HUES48 (cell line): ENCODE measurements around the gene OR51B2.
"Not testable (repeated sequence)": the region's sequence is repeated elsewhere in the genome, so short reads cannot be mapped to it uniquely, and the experiment has no call there.

ENCODE experiments used
- H3K27ac ChIP-seq: one replicate; pipeline ENCODE4 v1.7.0; 2013; ENCODE audit warnings: low read depth, low read length, inconsistent platforms
- H3K27me3 ChIP-seq: 2 replicates; pipeline ENCODE4 v1.6.1; 2013; ENCODE audit warnings: mild to moderate bottlenecking, low read length; ENCODE audit not compliant: control insufficient read depth, insufficient read depth
- H3K36me3 ChIP-seq: 2 replicates; pipeline ENCODE4 v1.6.1; 2013; ENCODE audit warnings: low read length; ENCODE audit not compliant: control insufficient read depth, insufficient read depth
- H3K4me1 ChIP-seq: 2 replicates; pipeline ENCODE4 v1.6.1; 2013; ENCODE audit warnings: mild to moderate bottlenecking, low read length; ENCODE audit not compliant: control insufficient read depth, insufficient read depth
- H3K4me3 ChIP-seq: 2 replicates; pipeline ENCODE4 v1.5.1; 2013; ENCODE audit warnings: mild to moderate bottlenecking, low read depth, low read length
- H3K9ac ChIP-seq: 2 replicates; pipeline ENCODE4 v1.6.1; 2013; ENCODE audit warnings: mild to moderate bottlenecking, low read depth, low read length, moderate library complexity
- H3K9me3 ChIP-seq: 2 replicates; pipeline ENCODE4 v1.6.1; 2013; ENCODE audit warnings: low read length; ENCODE audit not compliant: control insufficient read depth, insufficient read depth

OR51B2 gene

GRCh38 chr11:5349550-5349949 lies 25.5 kb upstream of the OR51B2 start:
- no peaks in the 10 kb centered on the region for H3K9me3 ChIP-seq
- no peak overlapping the region for H3K4me3 ChIP-seq
- H3K36me3 ChIP-seq = no peaks in the 10 kb centered on the region
- no peaks in the 10 kb centered on the region for H3K27me3 ChIP-seq
- no peak overlapping the region for H3K9ac ChIP-seq
- H3K27ac ChIP-seq = no peak overlapping the region
- peaks cover 9% of the 10 kb centered on the region for H3K4me1 ChIP-seq

- Histone ChIP-seq H3K9me3 (no peaks in the 10 kb centered on the region), H3K4me1 (peaks cover 9% of the 10 kb centered on the region)
Observed at GRCh38 chr11:5348551-5349194, 24.6 kb upstream of the OR51B2 start.

DNA sequence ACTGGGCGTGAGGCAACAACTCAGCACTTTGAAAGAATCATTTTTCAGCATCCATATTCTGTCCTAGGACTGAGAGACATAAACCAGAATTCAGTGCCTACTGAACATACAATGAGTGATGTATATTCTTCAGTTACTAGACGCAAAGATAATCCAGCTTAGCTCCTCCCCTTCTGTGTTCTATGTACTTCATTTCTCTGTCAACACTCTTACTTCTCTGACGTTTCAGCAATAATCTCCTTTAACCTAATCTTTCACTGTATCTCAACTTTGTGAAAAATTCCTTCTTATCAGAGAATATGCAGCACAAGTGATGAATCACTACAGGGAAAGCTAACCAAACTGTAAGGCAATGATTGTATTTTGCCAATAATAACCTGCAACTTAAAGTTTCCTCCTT lies 21.7 kb upstream of the OR51B2 start:
- no peaks in the 10 kb centered on the region for H3K36me3 ChIP-seq
- no peaks in the 10 kb centered on the region for H3K27me3 ChIP-seq
- no peak overlapping the region for H3K27ac ChIP-seq
- H3K4me1 ChIP-seq = peaks cover 9% of the 10 kb centered on the region
- no peak overlapping the region for H3K4me3 ChIP-seq
- H3K9me3 ChIP-seq = no peaks in the 10 kb centered on the region
- no peak overlapping the region for H3K9ac ChIP-seq

More at GRCh38 chr11:5348551-5349194, 24.6 kb upstream of the OR51B2 start:
- Histone ChIP-seq H3K36me3 (no peaks in the 10 kb centered on the region), H3K27ac (no peak overlapping the region), H3K9ac (no peak overlapping the region), H3K27me3 (no peaks in the 10 kb centered on the region), H3K4me3 (peak overlapping the region; percentile 7; the same call in 1 of the 2 replicates)

GRCh38 chr11:5343474-5344335 lies 19.6 kb upstream of the OR51B2 start, which contains the start of gene OR51B5:
TSS of gene OR51B5 (minus strand) at chr11:5343524. CDS start at chr11:5343524, 0 bp downstream.
- no peaks in the 10 kb centered on the region for H3K27me3 ChIP-seq
- H3K36me3 ChIP-seq = no peaks in the 10 kb centered on the region
- H3K9ac ChIP-seq = no peak within 1 kb of the TSS
- H3K27ac ChIP-seq = no peak within 1 kb of the TSS
- H3K9me3 ChIP-seq = no peaks in the 10 kb centered on the region
- H3K4me3 ChIP-seq = no peak within 1 kb of the TSS
- H3K4me1 ChIP-seq = peaks cover 4% of the 10 kb centered on the region

DNA sequence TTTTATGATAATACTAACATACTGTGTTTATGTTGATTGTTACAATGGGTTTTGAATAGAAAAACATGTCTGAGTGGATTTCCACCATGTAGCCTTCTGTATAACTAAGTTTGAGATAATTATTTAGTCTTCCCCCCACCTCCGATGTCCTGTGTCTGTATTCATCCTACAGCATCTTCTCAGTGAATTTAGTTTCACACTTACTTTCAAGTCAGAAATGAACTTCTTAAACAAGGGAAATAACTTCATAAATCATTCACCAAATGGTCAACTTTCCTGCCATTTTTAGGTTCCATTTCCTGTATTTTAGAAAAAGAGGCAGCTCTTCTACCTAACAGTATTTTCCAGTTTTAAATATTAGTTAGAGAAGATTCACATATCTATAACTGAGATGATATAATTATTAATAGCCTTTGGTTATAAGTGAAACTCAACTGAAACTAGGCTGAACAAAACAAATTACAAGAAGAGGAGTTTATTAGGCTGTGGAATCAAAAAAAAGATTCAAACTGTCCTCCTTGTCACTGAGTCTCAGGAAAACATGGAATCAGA lies 15.8 kb upstream of the OR51B2 start:
- Histone ChIP-seq H3K4me1 (no peaks in the 10 kb centered on the region), H3K27me3 (no peaks in the 10 kb centered on the region), H3K9ac (no peak overlapping the region), H3K4me3 (no peak overlapping the region), H3K36me3 (no peaks in the 10 kb centered on the region), H3K27ac (no peak overlapping the region), H3K9me3 (no peaks in the 10 kb centered on the region)

GRCh38 chr11:5337253-5337652 lies 13.2 kb upstream of the OR51B2 start:
- H3K9ac ChIP-seq, H3K27me3 ChIP-seq, H3K27ac ChIP-seq, H3K36me3 ChIP-seq, H3K4me3 ChIP-seq, H3K4me1 ChIP-seq, H3K9me3 ChIP-seq: not testable (repeated sequence)

- no peaks in the 10 kb centered on the region for H3K36me3 ChIP-seq
- H3K27ac ChIP-seq = no peak overlapping the region
- no peaks in the 10 kb centered on the region for H3K27me3 ChIP-seq
Observed at GRCh38 chr11:5336331-5336730, 12.2 kb upstream of the OR51B2 start.

DNA sequence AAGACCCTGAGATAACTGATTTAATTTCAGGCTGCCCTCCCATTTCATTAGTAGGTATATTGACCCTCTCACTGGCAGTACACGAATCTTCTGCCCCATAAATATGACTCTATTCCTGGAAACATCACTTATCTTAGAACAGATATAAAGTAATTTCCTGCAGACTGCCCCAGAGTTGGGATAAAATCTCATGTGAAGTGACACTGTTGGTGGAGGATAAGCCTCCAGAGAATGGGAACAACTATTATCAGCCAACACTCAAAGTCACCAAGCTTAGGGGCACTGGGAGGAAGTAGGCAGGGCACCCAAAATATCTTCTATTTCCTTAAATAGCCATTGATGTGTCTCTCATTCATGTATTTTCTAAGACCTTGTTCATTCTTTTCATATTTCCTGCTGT lies 11.1 kb upstream of the OR51B2 start:
- H3K27me3 ChIP-seq = no peaks in the 10 kb centered on the region
- H3K27ac ChIP-seq = no peak overlapping the region
- H3K4me1 ChIP-seq = no peaks in the 10 kb centered on the region
- no peaks in the 10 kb centered on the region for H3K9me3 ChIP-seq
- no peak overlapping the region for H3K4me3 ChIP-seq
- H3K9ac ChIP-seq = no peak overlapping the region
- H3K36me3 ChIP-seq = no peaks in the 10 kb centered on the region

More at GRCh38 chr11:5336331-5336730, 12.2 kb upstream of the OR51B2 start:
- no peaks in the 10 kb centered on the region for H3K9me3 ChIP-seq
- no peak overlapping the region for H3K9ac ChIP-seq
- no peak overlapping the region for H3K4me3 ChIP-seq
- no peaks in the 10 kb centered on the region for H3K4me1 ChIP-seq

GRCh38 chr11:5317292-5317691 lies 6.8 kb downstream of the OR51B2 start:
- H3K36me3 ChIP-seq = no peaks in the 10 kb centered on the region
- no peak overlapping the region for H3K4me3 ChIP-seq
- H3K9me3 ChIP-seq = no peaks in the 10 kb centered on the region
- H3K27ac ChIP-seq = no peak overlapping the region
- H3K27me3 ChIP-seq = no peaks in the 10 kb centered on the region
- H3K9ac ChIP-seq = no peak overlapping the region
- no peaks in the 10 kb centered on the region for H3K4me1 ChIP-seq

DNA sequence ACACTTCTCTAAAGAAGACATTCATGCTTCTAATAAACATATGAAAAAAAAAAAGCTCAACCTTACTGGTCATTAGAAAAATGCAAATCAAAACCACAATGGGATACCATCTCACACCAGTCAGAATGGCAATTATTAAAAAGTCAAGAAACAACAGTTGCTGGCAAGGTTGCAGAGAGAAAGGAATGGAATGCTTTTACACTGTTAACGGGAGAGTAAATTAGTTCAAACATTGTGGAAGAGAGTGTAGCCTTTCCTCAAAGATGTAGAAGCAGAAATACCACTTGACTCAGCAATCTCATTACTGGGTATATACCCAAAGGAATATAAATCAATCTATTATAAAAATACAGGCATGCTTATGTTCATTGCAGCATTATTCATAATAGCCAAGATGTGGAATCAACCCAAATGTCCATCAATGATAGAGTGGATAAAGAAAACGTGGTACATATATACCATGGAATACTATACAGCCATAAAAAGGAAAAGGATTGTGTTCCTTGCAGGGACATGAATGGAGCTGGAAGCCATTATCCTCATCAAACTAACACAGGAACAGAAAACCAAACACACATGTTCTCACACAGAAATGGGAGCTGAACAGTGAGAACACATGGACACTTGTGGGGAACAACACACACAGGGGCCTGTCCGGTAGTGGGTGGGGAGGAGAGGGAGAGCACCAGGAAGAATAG lies 10.6 kb downstream of the OR51B2 start:
- not testable (repeated sequence) for H3K9ac ChIP-seq, H3K27ac ChIP-seq, H3K4me3 ChIP-seq, H3K9me3 ChIP-seq, H3K36me3 ChIP-seq, H3K27me3 ChIP-seq, H3K4me1 ChIP-seq
